Measurements from ENCODE around the gene TLE3. TPM values are rescaled to one million over a fixed set of nuclear protein-coding genes. Genes with fewer than 3 reads are reported as not detected.
A peak's percentile ranks its signal among the peaks of the same experiment; 100 is the strongest.

The TLE3 gene
- total and polyA plus RNA-seq, 4 experiments from 2014 or later, result 3.6 to 121 (median 69.9) TPM

DNA sequence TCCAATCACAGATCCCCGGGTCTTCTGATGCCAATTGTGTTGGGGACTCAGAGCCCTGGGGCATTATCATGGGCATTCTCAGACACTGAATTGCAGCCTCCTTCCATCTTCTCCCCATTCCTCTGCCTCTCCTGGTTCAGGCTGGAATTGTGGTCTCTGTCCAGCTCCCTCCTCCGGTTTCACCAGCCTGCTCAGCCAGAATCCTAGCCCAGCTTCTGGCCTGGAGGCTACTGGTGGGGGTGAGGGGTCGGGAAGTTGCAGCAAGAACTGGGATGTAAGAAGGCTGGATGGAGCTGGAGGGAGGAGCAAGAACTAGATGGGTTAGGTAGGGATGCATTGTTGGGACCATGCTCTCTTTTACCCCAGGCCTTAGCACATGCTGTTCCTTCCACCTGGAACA, 53.5 kb downstream of the TLE3 start:
- Histone ChIP-seq H3K27ac (ENCODE audit: low read depth, low read length) (no peak overlapping the region), H3K9me3 (ENCODE audit: control insufficient read depth in 1 of 2, low read length in 2 of 2) (no peaks in the 10 kb centered on the region), H3K4me3 (ENCODE audit: low read length in 2 of 2) (no peak overlapping the region), H3K36me3 (ENCODE audit: insufficient read depth, low read length) (peaks cover 2% of the 10 kb centered on the region), H3K27me3 (ENCODE audit: insufficient read depth, low read length) (no peaks in the 10 kb centered on the region), H3K4me1 (ENCODE audit: insufficient read depth, low read length) (no peaks in the 10 kb centered on the region)
- DNase-seq, result no peak
- Mint-ChIP-seq H3K36me3 (peaks cover 17 to 19% of the 10 kb centered on the region in 2 donors), H3K27me3 (no peaks in the 10 kb centered on the region), H3K4me3 (no peak overlapping the region), H3K4me1 (peaks cover 0 to 6% (median 2%) of the 10 kb centered on the region in 4 donors), H3K27ac (no peak overlapping the region), H3K9me3 (peaks cover 0 to 6% (median 0%) of the 10 kb centered on the region in 8 donors)
- intact Hi-C loops (cut with micrococcal nuclease), result no loop called here
- ChIA-PET CTCF (ENCODE audit: partially characterized antibody) (no interaction called here), POLR2A (ENCODE audit: partially characterized antibody) (no interaction called here)

DNA sequence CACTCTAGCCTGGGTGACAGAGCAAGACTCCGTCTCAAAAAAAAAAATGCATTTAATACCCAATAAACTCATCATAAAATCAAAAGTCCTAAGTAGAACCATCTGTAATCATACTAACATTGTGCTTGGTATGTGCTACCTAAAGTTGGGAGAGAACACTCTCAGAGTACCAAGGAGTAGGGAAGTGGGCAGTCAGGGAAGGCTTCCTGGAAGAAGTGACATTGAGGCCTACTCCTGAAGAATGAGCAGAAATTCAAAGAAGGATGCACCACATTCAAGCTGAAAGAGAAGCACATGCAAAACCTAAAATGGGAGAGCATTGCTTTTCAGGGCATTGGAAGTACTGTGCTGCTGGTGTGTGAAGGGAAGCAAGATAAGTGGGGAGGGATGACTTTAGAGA, 54.1 kb downstream of the TLE3 start:
- peaks cover 0 to 6% (median 2%) of the 10 kb centered on the region in 4 donors for H3K4me1 Mint-ChIP-seq
- Histone ChIP-seq H3K36me3 (ENCODE audit: insufficient read depth, low read length) (no peaks in the 10 kb centered on the region), H3K27ac (ENCODE audit: low read depth, low read length) (no peak overlapping the region), H3K4me3 (ENCODE audit: low read length in 2 of 2) (no peak overlapping the region), H3K4me1 (ENCODE audit: insufficient read depth, low read length) (no peaks in the 10 kb centered on the region), H3K9me3 (ENCODE audit: control insufficient read depth in 1 of 2, low read length in 2 of 2) (no peaks in the 10 kb centered on the region), H3K27me3 (ENCODE audit: insufficient read depth, low read length) (no peaks in the 10 kb centered on the region)
- CTCF ChIA-PET (ENCODE audit: partially characterized antibody), result no interaction called here
- no peak for DNase-seq
- H3K27ac Mint-ChIP-seq, result no peak overlapping the region
- no peaks in the 10 kb centered on the region for H3K27me3 Mint-ChIP-seq
- peaks cover 0 to 6% (median 0%) of the 10 kb centered on the region in 8 donors for H3K9me3 Mint-ChIP-seq
- peaks cover 13 to 16% of the 10 kb centered on the region in 2 donors for H3K36me3 Mint-ChIP-seq
- intact Hi-C loops (cut with micrococcal nuclease), result no loop called here
- H3K4me3 Mint-ChIP-seq, result no peak overlapping the region
- POLR2A ChIA-PET (ENCODE audit: partially characterized antibody), result no interaction called here

DNA sequence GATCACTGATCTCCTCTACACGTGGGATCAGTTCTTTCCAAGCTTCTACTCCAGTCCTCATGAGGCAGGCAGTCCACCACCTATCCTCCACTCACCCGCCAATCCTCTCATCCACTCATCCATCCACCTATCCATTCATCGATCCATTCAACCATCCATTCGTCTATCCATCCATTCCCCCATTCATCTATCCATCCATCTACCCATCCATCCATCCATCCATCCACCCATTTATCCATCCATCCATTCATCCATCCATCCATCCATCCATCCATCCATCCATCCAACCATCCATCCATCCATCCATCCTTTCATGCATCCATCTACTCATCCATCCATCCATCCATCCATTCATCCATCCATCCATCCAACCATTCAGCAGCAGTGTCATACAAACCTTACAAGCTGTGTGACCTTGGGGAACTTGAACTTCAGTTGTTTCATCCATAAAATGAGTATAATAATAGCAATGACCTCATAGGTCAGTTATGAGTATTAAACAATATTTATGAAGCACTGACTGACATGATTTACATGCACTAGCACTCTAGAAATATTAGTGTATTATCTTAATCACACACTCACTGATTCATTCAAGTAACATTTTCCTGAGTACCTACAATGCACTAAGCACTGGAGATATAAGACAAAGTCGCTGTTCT, 55.0 kb downstream of the TLE3 start:
- ChIA-PET POLR2A (ENCODE audit: partially characterized antibody) (interaction anchor here (0.8 to 1.5 kb wide), 3 partner anchors 19 to 590 kb away, joined by 3 to 5 read pairs (median 3); partner anchors contain the start of genes RPLP1 and TLE3), CTCF (ENCODE audit: partially characterized antibody) (interaction anchor here (2.0 kb wide), 1 partner anchor 13 kb away, joined by 7 read pairs; no protein-coding TSS in a partner anchor)
- H3K4me1 ChIP-seq (ENCODE audit: insufficient read depth, low read length), result no peaks in the 10 kb centered on the region
- no peaks in the 10 kb centered on the region for H3K27me3 Mint-ChIP-seq
- intact Hi-C loops (cut with micrococcal nuclease), result no loop called here
- no peak overlapping the region for H3K27ac ChIP-seq (ENCODE audit: low read depth, low read length)
- peaks cover 12% of the 10 kb centered on the region in 2 donors for H3K36me3 Mint-ChIP-seq
- peaks cover 0 to 6% (median 0%) of the 10 kb centered on the region in 8 donors for H3K9me3 Mint-ChIP-seq
- H3K4me3 Mint-ChIP-seq, result no peak overlapping the region
- H3K27me3 ChIP-seq (ENCODE audit: insufficient read depth, low read length), result no peaks in the 10 kb centered on the region
- no peaks in the 10 kb centered on the region for H3K9me3 ChIP-seq (ENCODE audit: control insufficient read depth in 1 of 2, low read length in 2 of 2)
- H3K4me3 ChIP-seq (ENCODE audit: low read length in 2 of 2), result no peak overlapping the region
- H3K4me1 Mint-ChIP-seq, result peaks cover 0 to 6% (median 2%) of the 10 kb centered on the region in 4 donors
- no peaks in the 10 kb centered on the region for H3K36me3 ChIP-seq (ENCODE audit: insufficient read depth, low read length)
- DNase-seq, result no peak
- H3K27ac Mint-ChIP-seq, result no peak overlapping the region

DNA sequence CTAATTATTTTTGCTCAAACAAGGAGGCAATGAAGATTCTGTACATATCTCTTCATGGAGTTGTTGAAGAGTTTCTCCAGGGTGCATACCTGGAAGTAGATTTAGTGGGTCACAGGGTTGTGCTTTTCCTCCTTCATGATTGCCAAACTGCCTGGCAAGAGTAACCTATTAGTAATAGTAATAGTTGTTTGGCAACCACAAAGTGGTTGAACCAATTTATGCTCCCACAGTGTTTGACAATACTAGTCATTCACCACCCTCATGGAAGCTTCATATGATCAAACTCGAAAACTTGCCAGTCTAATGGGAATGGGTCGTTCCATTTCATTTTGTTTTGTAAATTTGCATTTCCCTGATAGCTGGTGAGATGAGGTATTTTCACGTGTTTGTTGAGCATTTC, 57.8 kb downstream of the TLE3 start:
- H3K9me3 ChIP-seq (ENCODE audit: control insufficient read depth in 1 of 2, low read length in 2 of 2), result no peaks in the 10 kb centered on the region
- Mint-ChIP-seq H3K4me1 (peaks cover 0 to 2% (median under 1%) of the 10 kb centered on the region in 4 donors), H3K9me3 (peaks cover 0 to 6% (median 0%) of the 10 kb centered on the region in 8 donors), H3K36me3 (peaks cover 0 to 6% of the 10 kb centered on the region in 2 donors), H3K27ac (no peak overlapping the region), H3K27me3 (no peaks in the 10 kb centered on the region), H3K4me3 (no peak overlapping the region)
- ChIA-PET POLR2A (ENCODE audit: partially characterized antibody) (interaction anchor here (1.1 kb wide), 1 partner anchor 283 kb away, joined by 3 read pairs; no protein-coding TSS in a partner anchor), CTCF (ENCODE audit: partially characterized antibody) (interaction anchor here (1.1 to 1.7 kb wide), 2 partner anchors 290 to 427 kb away, joined by 3 to 4 read pairs; no protein-coding TSS in a partner anchor)
- no peaks in the 10 kb centered on the region for H3K27me3 ChIP-seq (ENCODE audit: insufficient read depth, low read length)
- intact Hi-C loops (cut with micrococcal nuclease), result no loop called here
- no peak overlapping the region for H3K27ac ChIP-seq (ENCODE audit: low read depth, low read length)
- H3K4me3 ChIP-seq (ENCODE audit: low read length in 2 of 2), result no peak overlapping the region
- no peaks in the 10 kb centered on the region for H3K36me3 ChIP-seq (ENCODE audit: insufficient read depth, low read length)
- no peak for DNase-seq
- no peaks in the 10 kb centered on the region for H3K4me1 ChIP-seq (ENCODE audit: insufficient read depth, low read length)

DNA sequence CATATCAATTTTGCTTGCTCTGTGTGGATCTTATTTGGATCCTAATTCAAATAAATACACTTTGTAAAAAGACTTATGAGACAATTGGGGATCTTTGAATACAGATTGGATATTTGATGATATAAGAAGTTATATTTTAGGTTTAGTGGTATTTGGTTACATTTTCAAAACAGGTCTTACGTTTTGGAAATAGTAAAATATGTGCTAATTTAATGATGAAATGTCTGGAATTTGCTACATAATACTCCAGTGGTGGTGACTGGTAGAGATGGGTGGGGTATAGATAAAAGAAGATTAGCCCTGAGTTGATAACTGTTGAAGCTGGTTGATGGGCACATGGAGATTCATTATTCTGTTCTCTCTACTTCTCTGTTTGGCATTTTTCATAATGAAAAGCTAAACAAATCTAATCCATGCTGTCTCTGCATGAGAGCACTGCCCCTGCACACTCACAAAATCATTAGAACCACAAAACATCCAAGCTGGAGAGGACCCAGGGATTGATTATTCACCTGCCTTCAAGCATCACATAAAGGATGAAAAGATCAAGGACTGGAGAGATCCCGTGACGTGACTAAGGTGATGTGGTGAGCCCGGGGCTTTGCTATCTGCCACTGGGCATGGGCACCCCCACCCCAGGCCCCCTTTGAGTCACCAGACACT, 58.9 kb downstream of the TLE3 start:
- POLR2A ChIA-PET (ENCODE audit: partially characterized antibody), result interaction anchor here (1.0 to 1.3 kb wide), 2 partner anchors 9 to 16 kb away, joined by 3 read pairs; no protein-coding TSS in a partner anchor
- intact Hi-C loops (cut with micrococcal nuclease), result no loop called here
- peaks cover 0 to 2% (median under 1%) of the 10 kb centered on the region in 4 donors for H3K4me1 Mint-ChIP-seq
- peaks cover 0 to 4% of the 10 kb centered on the region in 2 donors for H3K36me3 Mint-ChIP-seq
- no peak overlapping the region for H3K27ac Mint-ChIP-seq
- Histone ChIP-seq H3K27me3 (ENCODE audit: insufficient read depth, low read length) (no peaks in the 10 kb centered on the region), H3K9me3 (ENCODE audit: control insufficient read depth in 1 of 2, low read length in 2 of 2) (no peaks in the 10 kb centered on the region), H3K27ac (ENCODE audit: low read depth, low read length) (no peak overlapping the region), H3K36me3 (ENCODE audit: insufficient read depth, low read length) (no peaks in the 10 kb centered on the region), H3K4me1 (ENCODE audit: insufficient read depth, low read length) (no peaks in the 10 kb centered on the region), H3K4me3 (ENCODE audit: low read length in 2 of 2) (no peak overlapping the region)
- no peaks in the 10 kb centered on the region for H3K27me3 Mint-ChIP-seq
- H3K4me3 Mint-ChIP-seq, result no peak overlapping the region
- H3K9me3 Mint-ChIP-seq, result peaks cover 0 to 6% (median 0%) of the 10 kb centered on the region in 8 donors
- DNase-seq, result no peak
- CTCF ChIA-PET (ENCODE audit: partially characterized antibody), result interaction anchor here (0.6 kb wide), 1 partner anchor 561 kb away, joined by 3 read pairs; no protein-coding TSS in a partner anchor

DNA sequence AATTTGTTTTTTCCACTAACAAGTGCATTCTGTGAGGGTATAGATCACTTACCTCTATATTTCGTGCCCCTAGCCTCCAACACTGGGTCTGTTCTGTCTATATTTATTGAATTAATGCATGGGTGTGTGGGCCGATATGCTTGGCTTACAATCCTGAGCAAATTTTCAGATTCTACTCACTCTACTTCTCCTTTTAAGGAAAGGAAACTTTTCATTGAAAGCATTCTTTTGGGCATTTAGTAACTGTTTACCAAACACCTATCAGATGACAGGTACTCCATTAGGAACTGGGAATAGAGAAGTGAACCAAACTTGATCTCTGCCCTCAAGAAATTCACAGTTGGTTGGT, 60.5 kb downstream of the TLE3 start:
- CTCF ChIA-PET (ENCODE audit: partially characterized antibody), result no interaction called here
- Histone ChIP-seq H3K27ac (ENCODE audit: low read depth, low read length) (no peak overlapping the region), H3K4me3 (ENCODE audit: low read length in 2 of 2) (no peak overlapping the region)

DNA sequence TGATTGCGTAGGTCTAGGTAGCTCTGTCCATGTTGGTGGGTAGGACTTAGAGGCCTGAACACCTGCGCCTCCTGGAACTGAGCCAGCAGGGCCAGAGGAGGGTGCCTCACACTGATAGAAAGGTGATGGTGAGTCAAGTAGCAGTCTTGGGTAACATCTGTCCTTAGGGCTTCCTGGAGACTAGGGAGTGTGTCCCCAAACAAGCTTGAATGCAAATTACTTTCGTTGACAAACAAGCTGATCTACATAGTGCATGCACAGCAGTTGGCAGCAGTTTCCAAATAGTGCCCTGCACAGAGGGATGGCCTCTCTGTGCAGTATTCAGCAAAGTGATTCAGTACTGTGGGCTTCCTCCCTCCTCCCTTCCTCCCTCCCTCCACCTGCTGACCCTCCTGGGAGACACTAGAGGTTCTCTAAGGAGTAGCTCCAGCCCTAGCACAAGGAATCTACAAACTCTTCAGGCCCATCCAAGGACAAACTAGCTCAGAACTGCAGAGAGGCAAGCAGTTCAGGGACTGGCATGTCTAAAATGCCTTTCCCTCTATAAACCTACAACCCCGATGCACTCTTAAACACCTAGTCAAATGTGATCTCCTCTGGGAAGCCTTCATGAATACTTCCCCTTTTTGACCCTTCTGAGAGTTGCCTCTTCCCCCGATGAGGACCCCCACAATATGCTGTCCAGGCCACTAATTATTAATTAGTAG, 61.0 kb downstream of the TLE3 start:
- no peak overlapping the region for H3K4me3 ChIP-seq (ENCODE audit: low read length in 2 of 2)
- CTCF ChIA-PET (ENCODE audit: partially characterized antibody), result no interaction called here

More for the DNA sequence above, 60.5 kb downstream of the TLE3 start:
- POLR2A ChIA-PET (ENCODE audit: partially characterized antibody), result no interaction called here
- no peaks in the 10 kb centered on the region for H3K9me3 ChIP-seq (ENCODE audit: control insufficient read depth in 1 of 2, low read length in 2 of 2)
- H3K4me1 ChIP-seq (ENCODE audit: insufficient read depth, low read length), result no peaks in the 10 kb centered on the region
- H3K27me3 ChIP-seq (ENCODE audit: insufficient read depth, low read length), result no peaks in the 10 kb centered on the region
- Mint-ChIP-seq H3K4me3 (no peak overlapping the region), H3K4me1 (no peaks in the 10 kb centered on the region), H3K27ac (no peak overlapping the region), H3K36me3 (no peaks in the 10 kb centered on the region), H3K27me3 (no peaks in the 10 kb centered on the region), H3K9me3 (peaks cover 0 to 4% (median 0%) of the 10 kb centered on the region in 8 donors)
- intact Hi-C loops (cut with micrococcal nuclease), result no loop called here
- DNase-seq, result no peak
- no peaks in the 10 kb centered on the region for H3K36me3 ChIP-seq (ENCODE audit: insufficient read depth, low read length)

More for the DNA sequence above, 61.0 kb downstream of the TLE3 start:
- Histone ChIP-seq H3K36me3 (ENCODE audit: insufficient read depth, low read length) (no peaks in the 10 kb centered on the region), H3K9me3 (ENCODE audit: control insufficient read depth in 1 of 2, low read length in 2 of 2) (no peaks in the 10 kb centered on the region), H3K27me3 (ENCODE audit: insufficient read depth, low read length) (no peaks in the 10 kb centered on the region), H3K4me1 (ENCODE audit: insufficient read depth, low read length) (no peaks in the 10 kb centered on the region), H3K27ac (ENCODE audit: low read depth, low read length) (no peak overlapping the region)
- Mint-ChIP-seq H3K4me1 (no peaks in the 10 kb centered on the region), H3K9me3 (peaks cover 0 to 4% (median 0%) of the 10 kb centered on the region in 8 donors), H3K27ac (peak overlapping the region in 1 of 7 donors; percentile 19), H3K4me3 (no peak overlapping the region), H3K36me3 (no peaks in the 10 kb centered on the region), H3K27me3 (no peaks in the 10 kb centered on the region)
- no peak for DNase-seq
- intact Hi-C loops (cut with micrococcal nuclease), result no loop called here
- POLR2A ChIA-PET (ENCODE audit: partially characterized antibody), result no interaction called here
